ENCODE results near the gene MAG.

DNA sequence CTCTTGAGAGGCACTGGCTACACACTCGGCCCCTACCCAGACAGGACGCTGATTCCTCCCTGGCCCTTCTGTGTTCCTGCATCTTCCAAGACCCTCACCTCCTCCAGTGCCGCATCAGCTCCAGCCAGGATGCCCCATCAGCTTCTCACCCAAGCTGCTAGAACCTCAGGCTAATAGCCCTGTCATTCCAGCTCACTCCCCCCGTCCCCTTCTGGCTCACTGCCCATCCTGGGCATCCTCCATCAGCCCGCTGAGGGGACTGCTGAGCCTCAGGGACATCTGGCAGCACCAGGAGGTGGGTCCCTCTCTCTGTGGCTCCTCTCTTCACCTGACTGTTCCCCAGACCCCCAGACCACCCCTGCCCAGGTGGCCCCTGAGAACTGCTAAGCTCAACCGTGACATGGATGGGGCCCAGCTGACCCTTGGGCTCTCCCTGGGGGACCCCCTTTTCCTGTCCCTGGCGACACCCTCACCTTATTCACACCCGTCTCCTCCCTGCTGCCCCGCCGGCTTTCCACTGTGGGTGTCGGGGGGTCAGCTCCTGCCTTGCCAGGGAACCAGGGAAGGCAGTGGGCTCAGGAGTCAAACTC is 71.1 kb downstream of the MAG start:
- TF ChIP-seq, protein P1, sequence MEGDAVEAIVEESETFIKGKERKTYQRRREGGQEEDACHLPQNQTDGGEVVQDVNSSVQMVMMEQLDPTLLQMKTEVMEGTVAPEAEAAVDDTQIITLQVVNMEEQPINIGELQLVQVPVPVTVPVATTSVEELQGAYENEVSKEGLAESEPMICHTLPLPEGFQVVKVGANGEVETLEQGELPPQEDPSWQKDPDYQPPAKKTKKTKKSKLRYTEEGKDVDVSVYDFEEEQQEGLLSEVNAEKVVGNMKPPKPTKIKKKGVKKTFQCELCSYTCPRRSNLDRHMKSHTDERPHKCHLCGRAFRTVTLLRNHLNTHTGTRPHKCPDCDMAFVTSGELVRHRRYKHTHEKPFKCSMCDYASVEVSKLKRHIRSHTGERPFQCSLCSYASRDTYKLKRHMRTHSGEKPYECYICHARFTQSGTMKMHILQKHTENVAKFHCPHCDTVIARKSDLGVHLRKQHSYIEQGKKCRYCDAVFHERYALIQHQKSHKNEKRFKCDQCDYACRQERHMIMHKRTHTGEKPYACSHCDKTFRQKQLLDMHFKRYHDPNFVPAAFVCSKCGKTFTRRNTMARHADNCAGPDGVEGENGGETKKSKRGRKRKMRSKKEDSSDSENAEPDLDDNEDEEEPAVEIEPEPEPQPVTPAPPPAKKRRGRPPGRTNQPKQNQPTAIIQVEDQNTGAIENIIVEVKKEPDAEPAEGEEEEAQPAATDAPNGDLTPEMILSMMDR (IDR thresholded peaks at IDR 0.05) = no peak
- no peak for TF ChIP-seq POLR2A (IDR thresholded peaks at IDR 0.05)

All from thyroid gland (tissue), 4 donors.